NCI-H2107 (cell line): ENCODE measurements around the gene OPN1LW.
"Not testable (repeated sequence)": the region's sequence is repeated elsewhere in the genome, so short reads cannot be mapped to it uniquely, and the experiment has no call there.

Source experiments
- DNase-seq: peaks from one replicate; lab custom pipeline; 2025; lab: John Stamatoyannopoulos, UW

The OPN1LW gene

GRCh38 chrX:154135458-154136229, 8.4 kb upstream of the OPN1LW start:
- DNase-seq, result no peak

- DNase-seq, result no peak
Observed at GRCh38 chrX:154136627-154137161, 7.3 kb upstream of the OPN1LW start.

GRCh38 chrX:154138857-154139256, 5.2 kb upstream of the OPN1LW start:
- DNase-seq, result no peak

- no peak for DNase-seq
Observed at GRCh38 chrX:154140206-154140605, 3.8 kb upstream of the OPN1LW start.

GRCh38 chrX:154140742-154141141, 3.3 kb upstream of the OPN1LW start:
- no peak for DNase-seq

- DNase-seq, result no peak
Observed at GRCh38 chrX:154142386-154142785, 1.7 kb upstream of the OPN1LW start.

GRCh38 chrX:154142950-154143745, 895 bp upstream of the OPN1LW start:
- no peak for DNase-seq

- DNase-seq, result not testable (repeated sequence)
Observed at GRCh38 chrX:154151030-154151429, 7.0 kb downstream of the OPN1LW start.

GRCh38 chrX:154156221-154156620, 12.2 kb downstream of the OPN1LW start:
- DNase-seq, result not testable (repeated sequence)

- DNase-seq, result not testable (repeated sequence)
Observed at GRCh38 chrX:154157207-154157606, 13.2 kb downstream of the OPN1LW start.

GRCh38 chrX:154159345-154159744, 15.3 kb downstream of the OPN1LW start:
- DNase-seq, result not testable (repeated sequence)

- not testable (repeated sequence) for DNase-seq
Observed at GRCh38 chrX:154164902-154165301, 20.9 kb downstream of the OPN1LW start.

- not testable (repeated sequence) for DNase-seq
Observed at GRCh38 chrX:154168384-154168783, 24.3 kb downstream of the OPN1LW start.

- not testable (repeated sequence) for DNase-seq
Observed at GRCh38 chrX:154172535-154172943, 28.5 kb downstream of the OPN1LW start.

GRCh38 chrX:154174356-154174755, 30.3 kb downstream of the OPN1LW start:
- not testable (repeated sequence) for DNase-seq

- DNase-seq, result not testable (repeated sequence)
Observed at GRCh38 chrX:154182296-154182695, 38.3 kb downstream of the OPN1LW start, which contains the start of gene OPN1MW. Gene OPN1MW (plus strand): TSS chrX:154182596. CDS start chrX:154182678, 82 bp downstream.

GRCh38 chrX:154183794-154184193, 39.8 kb downstream of the OPN1LW start:
- DNase-seq, result not testable (repeated sequence)

- DNase-seq, result not testable (repeated sequence)
Observed at GRCh38 chrX:154192846-154193245, 48.8 kb downstream of the OPN1LW start.

- not testable (repeated sequence) for DNase-seq
Observed at GRCh38 chrX:154194316-154194715, 50.3 kb downstream of the OPN1LW start.

- not testable (repeated sequence) for DNase-seq
Observed at GRCh38 chrX:154196466-154196865, 52.4 kb downstream of the OPN1LW start.
